22Rv1 (cell line): ENCODE data around the gene UXS1.

Experiments
- H3K27ac ChIP-seq: fragments of 450-650 bp; 2 replicates; pipeline ENCODE4 v1.5.1; 2017
- CTCF ChIP-seq: fragments of 450-650 bp; IDR thresholded peaks from 2 replicates; pipeline ENCODE4 v1.5.1; 2017; ENCODE audit warnings: mild to moderate bottlenecking
- ZFX ChIP-seq: fragments of 450-650 bp; IDR thresholded peaks from 2 replicates; pipeline ENCODE4 v1.6.1; 2017; ENCODE audit warnings: antibody characterized with exemption, borderline replicate concordance

Gene UXS1

GRCh38 chr2:106059416-106060065, 134.6 kb downstream of the UXS1 start:
- H3K27ac ChIP-seq: no peak overlapping the region
- no peak for TF ChIP-seq CTCF
- TF ChIP-seq ZFX: no peak

GRCh38 chr2:106058469-106059137, 135.5 kb downstream of the UXS1 start:
- no peak for TF ChIP-seq CTCF
- TF ChIP-seq ZFX: no peak

DNA sequence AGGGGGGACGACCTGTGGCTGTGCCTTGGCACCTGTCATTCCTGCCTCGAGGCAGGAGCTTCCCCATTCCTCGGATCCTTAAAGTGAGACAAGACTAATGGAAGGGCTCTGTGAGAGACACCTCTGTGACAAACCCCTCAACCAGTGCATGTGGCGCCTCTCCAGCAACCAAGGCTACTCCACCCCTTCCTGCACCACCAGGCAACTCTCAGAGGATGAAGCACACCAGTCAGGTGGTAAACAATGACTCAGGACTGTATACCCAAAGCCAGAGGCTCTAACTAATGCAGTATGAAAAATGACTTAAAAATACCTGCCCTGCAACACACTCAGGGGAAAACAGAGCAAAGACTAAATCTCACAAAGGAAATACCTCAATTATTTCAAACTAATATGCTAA, 136.9 kb downstream of the UXS1 start:
- no peak overlapping the region for H3K27ac ChIP-seq
- no peak for TF ChIP-seq ZFX
- TF ChIP-seq CTCF: no peak

More at GRCh38 chr2:106058469-106059137, 135.5 kb downstream of the UXS1 start:
- H3K27ac ChIP-seq: no peak overlapping the region

GRCh38 chr2:106054880-106055655, 139.0 kb downstream of the UXS1 start:
- TF ChIP-seq CTCF (no peak), ZFX (no peak)
- no peak overlapping the region for H3K27ac ChIP-seq

DNA sequence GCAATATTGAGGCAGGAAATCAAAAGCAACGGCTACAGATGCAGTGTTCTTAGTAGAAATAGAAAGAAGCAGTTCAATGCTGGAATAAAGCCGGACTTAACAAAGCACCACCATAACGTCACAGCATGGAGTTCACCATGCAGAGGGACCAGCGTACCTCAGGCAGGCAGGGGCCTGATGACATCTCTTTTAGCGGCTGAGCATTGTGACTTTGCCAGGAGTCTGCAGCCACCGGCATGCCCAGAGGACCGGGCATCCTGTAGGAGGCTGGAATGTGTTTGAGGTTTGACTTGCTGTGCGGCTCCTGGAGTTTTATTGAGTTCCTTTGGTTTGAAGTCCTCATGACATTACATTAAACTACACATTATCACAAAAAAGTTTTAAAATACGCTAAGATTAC, 139.8 kb downstream of the UXS1 start:
- no peak for TF ChIP-seq ZFX
- no peak for TF ChIP-seq CTCF
- no peak overlapping the region for H3K27ac ChIP-seq

DNA sequence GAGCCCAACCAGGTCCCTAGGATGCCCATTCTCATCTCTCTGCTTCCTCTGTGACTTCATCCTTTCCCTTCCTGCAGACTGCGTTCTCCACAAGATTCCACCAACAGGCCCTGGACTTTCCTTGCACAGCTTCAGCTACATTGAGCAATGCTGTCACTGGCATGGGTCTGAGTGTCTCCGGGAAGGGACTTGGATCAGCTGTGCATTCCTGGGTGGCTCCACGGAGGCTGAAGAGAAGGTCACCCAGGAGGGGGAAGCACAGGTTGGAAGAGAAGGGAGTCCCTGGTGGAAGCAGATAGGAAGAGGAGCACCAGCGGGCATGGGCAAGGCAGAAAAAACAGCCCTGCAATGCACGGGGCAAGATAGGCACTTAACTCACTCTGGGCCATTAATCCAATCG, 140.5 kb downstream of the UXS1 start:
- no peak for TF ChIP-seq CTCF
- no peak for TF ChIP-seq ZFX
- no peak overlapping the region for H3K27ac ChIP-seq

GRCh38 chr2:106053116-106053515, 141.0 kb downstream of the UXS1 start:
- TF ChIP-seq ZFX: no peak
- no peak for TF ChIP-seq CTCF
- H3K27ac ChIP-seq: no peak overlapping the region
